NCI-H526 (cell line): ENCODE results near the gene ZNF410.

Experiments used
- DNase-seq, 2 experiments: peaks; one replicate each; lab custom pipeline; 2025; lab: John Stamatoyannopoulos, UW

ZNF410 gene

GRCh38 chr14:73955674-73956073, 69.0 kb downstream of the ZNF410 start:
- DNase-seq = no peak

- no peak for DNase-seq
Measured at GRCh38 chr14:73958591-73958990, 71.9 kb downstream of the ZNF410 start.

GRCh38 chr14:73961192-73961591, 74.5 kb downstream of the ZNF410 start:
- DNase-seq = no peak

DNA sequence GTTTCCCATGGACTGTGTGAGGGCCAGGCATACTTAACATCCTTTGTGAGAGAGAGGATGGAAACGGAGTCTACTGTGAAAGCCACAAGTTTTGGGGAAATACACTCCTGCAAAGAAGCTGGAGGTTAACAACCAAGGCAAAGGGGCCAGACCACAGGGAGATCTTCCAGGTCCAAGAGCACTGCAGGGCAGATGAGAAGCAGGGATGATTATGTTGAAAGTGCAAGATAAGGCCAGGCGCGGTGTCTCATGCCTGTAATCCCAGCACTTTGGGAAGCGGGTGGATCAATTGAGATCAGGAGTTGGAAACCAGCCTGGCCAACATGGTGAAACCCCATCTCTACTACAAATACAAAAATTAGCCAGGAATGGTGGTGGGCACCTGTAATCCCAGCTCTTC, 78.6 kb downstream of the ZNF410 start:
- no peak for DNase-seq

DNA sequence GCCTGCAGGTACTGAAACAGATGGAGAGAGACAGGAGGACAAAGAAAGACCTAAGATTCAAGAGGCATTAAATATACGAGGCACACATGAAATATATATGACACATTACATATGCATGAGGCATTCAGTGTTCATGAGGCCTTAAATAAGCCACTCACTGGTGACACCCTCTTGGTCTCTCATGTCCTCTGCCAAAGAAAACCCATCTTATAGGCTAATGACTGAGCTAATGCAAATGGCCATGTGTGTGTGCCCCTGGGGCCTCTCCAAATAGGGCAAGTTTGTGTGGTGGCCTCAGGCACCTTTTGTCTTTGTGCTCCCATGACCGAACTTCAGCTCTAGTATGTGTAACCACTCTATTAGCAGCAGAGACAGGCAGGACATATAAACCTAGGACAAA, 82.2 kb downstream of the ZNF410 start:
- DNase-seq = peak in 1 of 2 experiments; percentile 1

- no peak for DNase-seq
Measured at GRCh38 chr14:73973497-73973896, 86.8 kb downstream of the ZNF410 start.

DNA sequence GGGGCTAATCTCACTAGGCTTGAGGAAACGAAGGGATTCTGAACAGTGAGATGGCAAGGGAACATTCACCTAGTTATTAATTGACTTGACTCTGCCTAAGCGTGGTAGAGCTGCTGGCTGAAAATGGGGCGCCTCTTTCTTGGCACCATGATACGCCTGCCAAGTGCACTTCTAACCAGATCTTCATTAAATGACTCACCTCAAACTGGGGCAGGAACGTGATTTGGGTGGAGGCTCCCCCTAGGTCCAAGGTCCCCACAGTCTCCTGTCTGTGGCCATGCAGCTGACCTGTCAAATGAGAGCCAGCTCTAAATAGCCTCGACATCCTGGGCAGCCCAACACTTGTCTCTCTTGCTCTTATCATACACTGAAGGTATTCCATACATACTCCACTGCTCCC, 89.5 kb downstream of the ZNF410 start:
- no peak for DNase-seq

DNA sequence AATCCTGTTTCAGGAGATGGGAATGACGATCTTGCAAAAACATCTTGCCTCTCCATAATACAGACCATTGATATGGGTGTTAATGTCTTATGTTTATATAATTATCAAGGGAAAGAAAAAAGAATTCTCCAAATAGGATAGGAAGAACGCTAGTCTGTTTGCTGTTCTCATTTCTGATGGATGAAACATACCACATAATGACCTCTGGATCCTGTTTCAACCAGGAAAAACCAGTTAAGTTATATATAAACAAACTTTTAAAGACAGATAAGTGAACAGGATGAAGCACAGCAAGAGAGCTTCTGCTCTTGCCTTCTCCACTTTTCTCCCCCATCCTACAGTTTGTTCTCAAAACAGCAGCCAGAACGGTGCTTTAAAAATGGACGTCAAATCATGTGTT, 91.2 kb downstream of the ZNF410 start:
- DNase-seq = no peak
